K562 (cell line): ENCODE data around the gene EMX1. TPM values are rescaled to one million over a fixed set of nuclear protein-coding genes. Genes with fewer than 3 reads are reported as not detected.

Experiments used
- ATAC-seq: fragments of 200-7000 bp; cut with Tn5 transposase; 3 replicates; pipeline ENCODE4 v1.9.1; 2020; ENCODE audit warnings: moderate library complexity
- BruUV-seq: library from RNA; stranded (reverse); fragments of 400-500 nt; replicated peaks from 2 replicates; lab custom pipeline; 2021; lab: Mats Ljungman, UMichigan
- CTCF ChIA-PET: fragments of 300-600 bp; formaldehyde crosslinking; extraction: SDS; loops from one replicate; lab custom pipeline; 2021; ENCODE audit warnings: low intra/inter-chr PET ratio; lab: Yijun Ruan, JAX
- POLR2A ChIA-PET: fragments of 300-600, 350-650 bp; sonication (Branson Sonifier 250); formaldehyde crosslinking; extraction: SDS; loops from one replicate; lab custom pipeline; 2021; ENCODE audit warnings: antibody characterized with exemption, inconsistent platforms; lab: Yijun Ruan, JAX
- DNase-seq, 4 experiments: peaks; one replicate each; pipeline versions ENCODE4 v3.0.0 to v3.0.0-alpha.2; 2011 to 2018; ENCODE audit warnings: low spot score in 3 of 4, mixed read lengths in 3 of 4; ENCODE audit errors: extremely low read depth in 1 of 4
- FAIRE-seq: peaks from 2 replicates; lab custom pipeline; 2011; peaks lifted over from hg19 to GRCh38; lab: Jason Lieb, UNC
- H2AFZ ChIP-seq: 2 replicates; pipeline ENCODE4 v1.6.0; 2011; ENCODE audit warnings: low read depth, low read length, control low read depth, inconsistent platforms
- H3K27ac ChIP-seq: fragments of 200-600 bp; 3 replicates; pipeline ENCODE4 v1.8.0; 2011; ENCODE audit warnings: low read depth, mild to moderate bottlenecking, control low read depth, inconsistent platforms, low read length, moderate library complexity, mixed read lengths; ENCODE audit errors: extremely low read depth
- H3K27me3 ChIP-seq, 2 experiments: fragments of 300-600 bp in 1 of 2; 2 replicates in 1 of 2; 3 replicates in 1 of 2; pipeline versions ENCODE4 v1.6.0 to v1.8.0; 2011; ENCODE audit warnings: inconsistent platforms in 2 of 2, low read length in 2 of 2, mild to moderate bottlenecking in 1 of 2, mixed read lengths in 1 of 2, moderate library complexity in 1 of 2; ENCODE audit not compliant: control insufficient read depth in 2 of 2, insufficient read depth in 2 of 2
- H3K36me3 ChIP-seq: fragments of 300-600 bp; 3 replicates; pipeline ENCODE4 v1.8.0; 2011; ENCODE audit warnings: mild to moderate bottlenecking, low read length, inconsistent platforms; ENCODE audit not compliant: control insufficient read depth, insufficient read depth
- H3K4me1 ChIP-seq, 2 experiments: fragments of 200-600 bp in 1 of 2; replicated peaks in 1 of 2; 2 replicates in 1 of 2; 3 replicates in 1 of 2; pipeline versions ENCODE4 v1.5.1 to v1.8.0; 2011; ENCODE audit warnings: inconsistent platforms in 2 of 2, low read length in 2 of 2, mild to moderate bottlenecking in 1 of 2, mixed read lengths in 1 of 2, moderate library complexity in 1 of 2; ENCODE audit not compliant: control insufficient read depth in 2 of 2, insufficient read depth in 2 of 2
- H3K4me2 ChIP-seq: 2 replicates; pipeline ENCODE4 v1.6.1; 2011; ENCODE audit warnings: low read length, control low read depth, inconsistent platforms, mixed read lengths; ENCODE audit not compliant: insufficient read depth
- H3K4me3 ChIP-seq: fragments of 200-600 bp; sonication (generic), shearing (Covaris generic); 2 replicates; pipeline ENCODE4 v1.5.1; 2016; ENCODE audit warnings: control low read depth, inconsistent platforms
- H3K79me2 ChIP-seq: fragments of 200-600 bp; 3 replicates; pipeline ENCODE4 v1.8.0; 2011; ENCODE audit warnings: low read length, inconsistent platforms; ENCODE audit not compliant: control insufficient read depth, insufficient read depth
- H3K9ac ChIP-seq, 2 experiments: 2 replicates each; pipeline versions ENCODE4 v1.6.0 to v1.6.1; 2011; ENCODE audit warnings: low read depth in 2 of 2, low read length in 2 of 2, control low read depth in 1 of 2, inconsistent platforms in 1 of 2, mild to moderate bottlenecking in 1 of 2, mixed read lengths in 1 of 2; ENCODE audit not compliant: insufficient read depth in 1 of 2
- H3K9me1 ChIP-seq: one replicate; pipeline ENCODE4 v1.6.0; 2011; ENCODE audit warnings: inconsistent platforms, mild to moderate bottlenecking, low read length, moderate library complexity; ENCODE audit not compliant: control insufficient read depth, insufficient read depth
- H3K9me3 ChIP-seq: replicated peaks from 2 replicates; pipeline ENCODE4 v1.5.1; 2011; ENCODE audit warnings: low read depth, low read length, inconsistent platforms; ENCODE audit not compliant: control insufficient read depth, insufficient read depth
- H4K20me1 ChIP-seq: replicated peaks from 2 replicates; pipeline ENCODE4 v1.6.1; 2011; ENCODE audit warnings: low read length, inconsistent platforms, mixed read lengths; ENCODE audit not compliant: control insufficient read depth, insufficient read depth
- E2F6 ChIP-seq, 2 experiments: IDR thresholded peaks; 2 replicates each; pipeline ENCODE4 v1.6.1; 2011; ENCODE audit warnings: borderline replicate concordance in 1 of 2, control low read depth in 1 of 2, low read depth in 1 of 2, low read length in 1 of 2, mild to moderate bottlenecking in 1 of 2, mixed read lengths in 1 of 2, moderate library complexity in 1 of 2; ENCODE audit not compliant: insufficient read depth in 1 of 2, insufficient read length in 1 of 2, poor library complexity in 1 of 2, severe bottlenecking in 1 of 2; ENCODE audit errors: extremely low read depth in 1 of 2
- HNRNPL ChIP-seq: fragments of 200-400 bp; formaldehyde crosslinking; IDR thresholded peaks from 2 replicates; pipeline ENCODE4 v1.6.1; 2017; ENCODE audit warnings: low read depth, mild to moderate bottlenecking, low read length
- NKRF ChIP-seq: fragments of 450-650 bp; IDR thresholded peaks from 2 replicates; pipeline ENCODE4 v1.6.1; 2016; ENCODE audit warnings: borderline replicate concordance
- POLR3G ChIP-seq: IDR thresholded peaks from 2 replicates; pipeline ENCODE4 v1.6.1; 2011; ENCODE audit not compliant: insufficient read length, insufficient replicate concordance; ENCODE audit errors: extremely low read depth
- SRF ChIP-seq, 2 experiments: fragments of 250-450, 450-650 bp in 1 of 2; sonication (Bioruptor Pico) in 1 of 2; sonication (generic) in 1 of 2; formaldehyde crosslinking; IDR thresholded peaks; 2 replicates each; pipeline versions ENCODE4 v1.5.0 to v1.5.1; 2020 to 2022; ENCODE audit warnings: mild to moderate bottlenecking in 1 of 2, missing genetic modification reagents in 1 of 2
- TCF3 ChIP-seq: sonication (generic); formaldehyde crosslinking; IDR thresholded peaks from 2 replicates; pipeline ENCODE4 v1.4.0; 2020; ENCODE audit warnings: mild to moderate bottlenecking, missing genetic modification reagents
- THRAP3 ChIP-seq: fragments of 450-650 bp; IDR thresholded peaks from 2 replicates; pipeline ENCODE4 v1.6.1; 2016; ENCODE audit warnings: mild to moderate bottlenecking, inconsistent platforms, borderline replicate concordance
- ZBTB49 ChIP-seq: sonication (generic); formaldehyde crosslinking; IDR thresholded peaks from 2 replicates; pipeline ENCODE4 v1.8.0; 2022; ENCODE audit warnings: missing genetic modification reagents, mild to moderate bottlenecking, borderline replicate concordance
- ZNF384 ChIP-seq: IDR thresholded peaks from 2 replicates; pipeline ENCODE4 v1.6.1; 2012; ENCODE audit warnings: low read depth, low read length, improper control_type of control experiment
- ZNF668 ChIP-seq: fragments of 250-450 bp; sonication (Bioruptor Pico); IDR thresholded peaks from 2 replicates; pipeline ENCODE4 v1.8.0; 2022; ENCODE audit warnings: mild to moderate bottlenecking, inconsistent platforms
- ZNF717 ChIP-seq: fragments of 250-450 bp; sonication (Bioruptor Pico); IDR thresholded peaks from 2 replicates; pipeline ENCODE4 v1.5.0; 2021
- WGBS: fragments of 100-300 bp; shearing (Covaris generic); methylation state at CpG from one replicate; pipeline ENCODE4 v1.1.6; 2016; ENCODE audit warnings: low coverage, mixed read lengths; ENCODE audit not compliant: insufficient coverage; ENCODE audit errors: missing lambda C conversion rate; 5-methylcytosine and 5-hydroxymethylcytosine counted together
- in situ Hi-C: fragments of 300-500 bp; cut with MboI; formaldehyde crosslinking; loops from 4 replicates; pipeline ENCODE4 v1.15.0; 2018; ENCODE audit warnings: inconsistent platforms, mixed read lengths
- intact Hi-C: fragments of 100-400 bp; cut with micrococcal nuclease; formaldehyde crosslinking; loops from 2 replicates; pipeline ENCODE4 v1.14.2; 2022
- polyA plus RNA-seq, 8 experiments: library from polyadenylated mRNA; depleted of rRNA in 4 of 8; stranded (reverse) in 5 of 8; unstranded in 3 of 8; fragments of >200 nt; fragmentation: Nextera tagmentation in 2 of 8; fragmentation: Illumina TruSeq in 1 of 8; extraction: Ambion mirVana in 2 of 8; extraction: Trizol in 1 of 8; gene quantifications; 2 replicates each; pipeline versions ENCODE4 v1.2.1 to v1.2.3, GENCODE V29; 2011 to 2014; ENCODE audit warnings: inconsistent platforms in 1 of 8, missing spikeins in 1 of 8
- total RNA-seq, 7 experiments: library from RNA; depleted of rRNA in 6 of 7; stranded (reverse); fragments of >200 nt in 6 of 7; fragmentation: Illumina TruSeq in 2 of 7; extraction: Trizol in 2 of 7; gene quantifications; 2 replicates each; pipeline versions ENCODE4 v1.2.1 to v1.2.3, GENCODE V29; 2011 to 2021; ENCODE audit warnings: low replicate concordance in 1 of 7
- TF ChIP-seq, protein P1 (sequence below): sonication (generic); formaldehyde crosslinking; IDR thresholded peaks from 2 replicates; pipeline ENCODE4 v1.8.0; 2022; ENCODE audit warnings: mild to moderate bottlenecking, low read depth, missing genetic modification reagents
- TF ChIP-seq, protein P2 (sequence below): sonication (generic); formaldehyde crosslinking; IDR thresholded peaks from 2 replicates; pipeline ENCODE4 v1.8.0; 2022; ENCODE audit warnings: mild to moderate bottlenecking, missing genetic modification reagents, borderline replicate concordance

The EMX1 gene
- total and polyA plus RNA-seq, 9 of the 15 experiments (the other 6 are each of a cell fraction or from before 2014, with no cell fraction given): 0.10 to 0.32 (median 0.21) TPM; not detected in 6

GRCh38 chr2:72933207-72933606 lies 15.9 kb downstream of the EMX1 start:
- no peak overlapping the region for H3K27ac ChIP-seq
- in situ Hi-C loops: no loop called here
- no peak overlapping the region for H3K4me2 ChIP-seq
- no peaks in the 10 kb centered on the region for H3K79me2 ChIP-seq
- H4K20me1 ChIP-seq: peaks cover 26% of the 10 kb centered on the region
- no peak overlapping the region for H3K9ac ChIP-seq
- 8% methylated on average over 5 of the region's 5 CpGs for WGBS
- ChIA-PET POLR2A (interaction anchor here (1.3 to 1.4 kb wide), 2 partner anchors 9 to 14 kb away, joined by 4 read pairs; no protein-coding TSS in a partner anchor), CTCF (no interaction called here)
- H2AFZ ChIP-seq: no peak overlapping the region
- no peak for FAIRE-seq
- no TSS peak for BruUV-seq
- ATAC-seq: no peak
- H3K36me3 ChIP-seq: no peaks in the 10 kb centered on the region
- H3K9me3 ChIP-seq: no peaks in the 10 kb centered on the region
- intact Hi-C loops: no loop called here
- DNase-seq: no peak
- H3K27me3 ChIP-seq: peaks cover 12 to 81% of the 10 kb centered on the region in 2 experiments
- H3K4me1 ChIP-seq: peaks cover 0 to 7% of the 10 kb centered on the region in 2 experiments; a peak in 1 of 5 replicates
- no peaks in the 10 kb centered on the region for H3K9me1 ChIP-seq
- TF ChIP-seq, protein P1, sequence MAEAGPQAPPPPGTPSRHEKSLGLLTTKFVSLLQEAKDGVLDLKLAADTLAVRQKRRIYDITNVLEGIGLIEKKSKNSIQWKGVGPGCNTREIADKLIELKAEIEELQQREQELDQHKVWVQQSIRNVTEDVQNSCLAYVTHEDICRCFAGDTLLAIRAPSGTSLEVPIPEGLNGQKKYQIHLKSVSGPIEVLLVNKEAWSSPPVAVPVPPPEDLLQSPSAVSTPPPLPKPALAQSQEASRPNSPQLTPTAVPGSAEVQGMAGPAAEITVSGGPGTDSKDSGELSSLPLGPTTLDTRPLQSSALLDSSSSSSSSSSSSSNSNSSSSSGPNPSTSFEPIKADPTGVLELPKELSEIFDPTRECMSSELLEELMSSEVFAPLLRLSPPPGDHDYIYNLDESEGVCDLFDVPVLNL (CRISPR knock-in tag): no peak
- TF ChIP-seq THRAP3 (no peak), POLR3G (no peak), ZBTB49 (CRISPR knock-in tag) (no peak), NKRF (no peak), ZNF384 (no peak), SRF (CRISPR knock-in tag; IDR thresholded peaks at IDR 0.05) (no peak), TCF3 (CRISPR knock-in tag) (no peak), E2F6 (IDR thresholded peaks at IDR 0.05; ENCODE audit: borderline replicate concordance in 1 of 2, extremely low read depth in 1 of 2, insufficient read depth in 1 of 2, insufficient read length in 1 of 2, low read depth in 1 of 2, low read length in 1 of 2, poor library complexity in 1 of 2, severe bottlenecking in 1 of 2) (no peak), HNRNPL (no peak), ZNF717 (no peak), ZNF668 (no peak)
- TF ChIP-seq, protein P2, sequence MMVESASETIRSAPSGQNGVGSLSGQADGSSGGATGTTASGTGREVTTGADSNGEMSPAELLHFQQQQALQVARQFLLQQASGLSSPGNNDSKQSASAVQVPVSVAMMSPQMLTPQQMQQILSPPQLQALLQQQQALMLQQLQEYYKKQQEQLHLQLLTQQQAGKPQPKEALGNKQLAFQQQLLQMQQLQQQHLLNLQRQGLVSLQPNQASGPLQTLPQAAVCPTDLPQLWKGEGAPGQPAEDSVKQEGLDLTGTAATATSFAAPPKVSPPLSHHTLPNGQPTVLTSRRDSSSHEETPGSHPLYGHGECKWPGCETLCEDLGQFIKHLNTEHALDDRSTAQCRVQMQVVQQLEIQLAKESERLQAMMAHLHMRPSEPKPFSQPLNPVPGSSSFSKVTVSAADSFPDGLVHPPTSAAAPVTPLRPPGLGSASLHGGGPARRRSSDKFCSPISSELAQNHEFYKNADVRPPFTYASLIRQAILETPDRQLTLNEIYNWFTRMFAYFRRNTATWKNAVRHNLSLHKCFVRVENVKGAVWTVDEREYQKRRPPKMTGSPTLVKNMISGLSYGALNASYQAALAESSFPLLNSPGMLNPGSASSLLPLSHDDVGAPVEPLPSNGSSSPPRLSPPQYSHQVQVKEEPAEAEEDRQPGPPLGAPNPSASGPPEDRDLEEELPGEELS (CRISPR knock-in tag): no peak
- no peak overlapping the region for H3K4me3 ChIP-seq
